Measurements from ENCODE around the gene ZBTB20.
A peak's percentile ranks its signal among the peaks of the same experiment; 100 is the strongest.

Gene ZBTB20

GRCh38 chr3:114860531-114860930 lies 286.6 kb downstream of the ZBTB20 start:
- no peaks in the 10 kb centered on the region for H3K27me3 ChIP-seq (ENCODE audit: insufficient read depth, low read length, poor library complexity)
- no peak overlapping the region for H3K4me2 ChIP-seq (ENCODE audit: insufficient read depth, low read length)
- H3K79me2 ChIP-seq (ENCODE audit: insufficient read depth, low read length), result no peaks in the 10 kb centered on the region
- H3K36me3 ChIP-seq (ENCODE audit: insufficient read depth, low read length), result no peaks in the 10 kb centered on the region
- no peak overlapping the region for H3K4me3 ChIP-seq (ENCODE audit: low read depth in 1 of 2, low read length in 2 of 2)
- H3K9ac ChIP-seq (ENCODE audit: low read depth, low read length), result no peak overlapping the region
- no peak overlapping the region for H2AFZ ChIP-seq (ENCODE audit: low read depth, low read length)
- H4K20me1 ChIP-seq (ENCODE audit: insufficient read depth, low read length), result no peaks in the 10 kb centered on the region
- H3K9me3 ChIP-seq (ENCODE audit: insufficient read depth, low read length, severe bottlenecking), result no peaks in the 10 kb centered on the region
- H3K4me1 ChIP-seq (ENCODE audit: insufficient read depth, low read length), result peaks cover 16% of the 10 kb centered on the region
- ATAC-seq (ENCODE audit: insufficient read depth, low read depth), result peak; percentile 52
- H3K27ac ChIP-seq (ENCODE audit: low read length), result no peak overlapping the region
- DNase-seq, result no peak
- TF ChIP-seq CTCF (IDR thresholded peaks at IDR 0.05; ENCODE audit: borderline replicate concordance, extremely low read depth, low read length, poor library complexity, severe bottlenecking) (no peak), EZH2 (IDR thresholded peaks at IDR 0.05; ENCODE audit: borderline replicate concordance, low read depth, low read length, severe bottlenecking) (no peak)

DNA sequence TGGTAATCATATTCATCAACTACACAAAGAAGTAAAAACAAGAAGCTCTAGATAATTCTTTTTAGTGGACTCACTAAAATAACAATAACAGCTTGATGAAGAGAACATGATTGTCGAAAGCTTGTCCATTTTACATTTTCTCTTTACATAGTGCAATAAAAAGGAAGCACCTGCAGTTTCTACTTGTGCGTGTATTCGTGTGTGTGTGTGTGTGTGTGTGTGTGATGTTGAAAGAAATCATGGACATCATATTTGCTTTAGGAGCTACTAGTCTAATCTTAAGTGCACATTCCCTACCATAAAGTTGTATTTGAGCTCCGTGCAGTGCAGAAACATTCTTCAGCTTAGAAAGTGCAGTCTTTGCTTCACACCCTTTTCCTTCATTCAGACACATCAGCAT lies 288.8 kb downstream of the ZBTB20 start:
- peaks cover 4% of the 10 kb centered on the region; the same call in 1 of the 2 replicates for H3K4me1 ChIP-seq (ENCODE audit: insufficient read depth, low read length)
- no peak overlapping the region for H3K4me3 ChIP-seq (ENCODE audit: low read depth in 1 of 2, low read length in 2 of 2)
- H3K27me3 ChIP-seq (ENCODE audit: insufficient read depth, low read length, poor library complexity), result no peaks in the 10 kb centered on the region
- H3K4me2 ChIP-seq (ENCODE audit: insufficient read depth, low read length), result no peak overlapping the region
- no peak for ATAC-seq (ENCODE audit: insufficient read depth, low read depth)
- TF ChIP-seq CTCF (IDR thresholded peaks at IDR 0.05; ENCODE audit: borderline replicate concordance, extremely low read depth, low read length, poor library complexity, severe bottlenecking) (no peak), EZH2 (IDR thresholded peaks at IDR 0.05; ENCODE audit: borderline replicate concordance, low read depth, low read length, severe bottlenecking) (no peak)
- H3K9ac ChIP-seq (ENCODE audit: low read depth, low read length), result no peak overlapping the region
- no peak for DNase-seq
- no peaks in the 10 kb centered on the region for H4K20me1 ChIP-seq (ENCODE audit: insufficient read depth, low read length)
- no peak overlapping the region for H3K27ac ChIP-seq (ENCODE audit: low read length)
- no peaks in the 10 kb centered on the region for H3K79me2 ChIP-seq (ENCODE audit: insufficient read depth, low read length)
- no peaks in the 10 kb centered on the region for H3K36me3 ChIP-seq (ENCODE audit: insufficient read depth, low read length)
- no peaks in the 10 kb centered on the region for H3K9me3 ChIP-seq (ENCODE audit: insufficient read depth, low read length, severe bottlenecking)
- H2AFZ ChIP-seq (ENCODE audit: low read depth, low read length), result no peak overlapping the region

GRCh38 chr3:114857299-114857701 lies 289.8 kb downstream of the ZBTB20 start:
- H3K9ac ChIP-seq (ENCODE audit: low read depth, low read length), result no peak overlapping the region
- H4K20me1 ChIP-seq (ENCODE audit: insufficient read depth, low read length), result no peaks in the 10 kb centered on the region
- H3K27me3 ChIP-seq (ENCODE audit: insufficient read depth, low read length, poor library complexity), result no peaks in the 10 kb centered on the region
- peaks cover 4% of the 10 kb centered on the region; the same call in 1 of the 2 replicates for H3K4me1 ChIP-seq (ENCODE audit: insufficient read depth, low read length)
- no peak overlapping the region for H2AFZ ChIP-seq (ENCODE audit: low read depth, low read length)
- TF ChIP-seq CTCF (IDR thresholded peaks at IDR 0.05; ENCODE audit: borderline replicate concordance, extremely low read depth, low read length, poor library complexity, severe bottlenecking), result no peak
- TF ChIP-seq EZH2 (IDR thresholded peaks at IDR 0.05; ENCODE audit: borderline replicate concordance, low read depth, low read length, severe bottlenecking), result no peak
- H3K4me2 ChIP-seq (ENCODE audit: insufficient read depth, low read length), result no peak overlapping the region
- no peak for ATAC-seq (ENCODE audit: insufficient read depth, low read depth)
- H3K36me3 ChIP-seq (ENCODE audit: insufficient read depth, low read length), result no peaks in the 10 kb centered on the region
- no peak overlapping the region for H3K4me3 ChIP-seq (ENCODE audit: low read depth in 1 of 2, low read length in 2 of 2)
- no peak overlapping the region for H3K27ac ChIP-seq (ENCODE audit: low read length)
- no peak for DNase-seq
- H3K9me3 ChIP-seq (ENCODE audit: insufficient read depth, low read length, severe bottlenecking), result no peaks in the 10 kb centered on the region
- no peaks in the 10 kb centered on the region for H3K79me2 ChIP-seq (ENCODE audit: insufficient read depth, low read length)

DNA sequence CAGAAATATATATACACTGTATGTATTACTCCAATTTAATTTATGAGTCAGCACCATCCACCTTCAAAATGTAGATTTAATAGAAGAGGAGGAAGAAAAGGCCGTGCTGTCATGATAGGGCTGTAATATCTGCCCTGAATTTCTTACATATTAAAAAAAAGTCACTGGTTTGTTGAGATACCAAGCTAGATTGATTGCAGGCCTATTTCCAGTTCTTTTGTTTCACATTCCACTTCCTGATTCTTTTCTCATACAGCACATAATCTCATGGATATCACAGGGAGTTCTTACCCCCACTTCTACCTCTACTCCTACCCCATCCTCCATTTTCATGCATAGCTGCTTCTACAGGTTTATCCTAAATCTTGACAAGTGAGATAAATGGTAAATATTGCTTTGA lies 290.3 kb downstream of the ZBTB20 start:
- no peak for DNase-seq
- ATAC-seq (ENCODE audit: insufficient read depth, low read depth), result no peak
- Histone ChIP-seq H3K4me2 (ENCODE audit: insufficient read depth, low read length) (no peak overlapping the region), H3K27ac (ENCODE audit: low read length) (no peak overlapping the region), H4K20me1 (ENCODE audit: insufficient read depth, low read length) (no peaks in the 10 kb centered on the region), H3K36me3 (ENCODE audit: insufficient read depth, low read length) (no peaks in the 10 kb centered on the region), H3K9me3 (ENCODE audit: insufficient read depth, low read length, severe bottlenecking) (no peaks in the 10 kb centered on the region), H3K4me1 (ENCODE audit: insufficient read depth, low read length) (peaks cover 4% of the 10 kb centered on the region; the same call in 1 of the 2 replicates), H3K4me3 (ENCODE audit: low read depth in 1 of 2, low read length in 2 of 2) (no peak overlapping the region), H2AFZ (ENCODE audit: low read depth, low read length) (no peak overlapping the region), H3K79me2 (ENCODE audit: insufficient read depth, low read length) (no peaks in the 10 kb centered on the region), H3K27me3 (ENCODE audit: insufficient read depth, low read length, poor library complexity) (no peaks in the 10 kb centered on the region), H3K9ac (ENCODE audit: low read depth, low read length) (no peak overlapping the region)
- no peak for TF ChIP-seq CTCF (IDR thresholded peaks at IDR 0.05; ENCODE audit: borderline replicate concordance, extremely low read depth, low read length, poor library complexity, severe bottlenecking)
- TF ChIP-seq EZH2 (IDR thresholded peaks at IDR 0.05; ENCODE audit: borderline replicate concordance, low read depth, low read length, severe bottlenecking), result no peak

Data from DND-41 (cell line).